GM18867 (cell line): ENCODE data around the gene LLGL2.

Experiments used
- ATAC-seq: cut with Tn5 transposase; IDR thresholded peaks from one replicate; pipeline ENCODE4 v1.9.1; 2021; ENCODE audit warnings: mild to moderate bottlenecking, moderate library complexity; ENCODE audit not compliant: unreplicated experiment

LLGL2 gene

DNA sequence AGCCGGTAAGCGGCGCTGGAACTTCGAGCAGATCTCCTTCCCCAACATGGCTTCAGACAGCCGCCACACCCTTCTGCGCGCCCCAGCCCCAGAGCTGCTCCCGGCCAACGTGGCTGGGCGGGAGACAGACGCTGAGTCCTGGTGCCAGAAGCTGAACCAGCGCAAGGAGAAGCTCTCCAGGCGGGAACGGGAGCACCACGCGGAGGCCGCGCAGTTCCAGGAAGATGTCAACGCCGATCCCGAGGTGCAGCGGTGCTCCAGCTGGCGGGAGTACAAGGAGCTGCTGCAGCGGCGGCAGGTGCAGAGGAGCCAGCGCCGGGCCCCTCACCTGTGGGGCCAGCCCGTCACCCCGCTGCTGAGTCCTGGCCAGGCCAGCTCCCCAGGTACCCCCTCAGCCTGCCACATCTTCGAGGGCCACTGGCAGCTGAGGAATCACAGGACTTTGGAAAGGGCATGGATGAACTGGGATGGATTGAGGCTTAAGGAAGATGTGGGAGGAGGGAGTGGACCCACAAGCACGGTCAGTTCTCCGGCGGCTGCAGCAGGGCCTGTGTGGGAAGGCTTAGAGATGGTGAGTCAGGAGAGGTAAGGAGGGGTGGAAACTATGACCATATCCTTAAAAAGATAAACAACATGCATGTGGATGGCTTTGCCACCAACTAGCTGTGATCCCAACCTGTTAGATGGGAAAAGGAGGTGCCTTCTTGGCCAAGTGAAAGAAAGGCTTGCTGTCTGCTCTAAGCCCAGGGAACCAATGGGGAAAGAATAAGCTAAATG, 3.4 kb upstream of the LLGL2 start:
- ATAC-seq: no peak

DNA sequence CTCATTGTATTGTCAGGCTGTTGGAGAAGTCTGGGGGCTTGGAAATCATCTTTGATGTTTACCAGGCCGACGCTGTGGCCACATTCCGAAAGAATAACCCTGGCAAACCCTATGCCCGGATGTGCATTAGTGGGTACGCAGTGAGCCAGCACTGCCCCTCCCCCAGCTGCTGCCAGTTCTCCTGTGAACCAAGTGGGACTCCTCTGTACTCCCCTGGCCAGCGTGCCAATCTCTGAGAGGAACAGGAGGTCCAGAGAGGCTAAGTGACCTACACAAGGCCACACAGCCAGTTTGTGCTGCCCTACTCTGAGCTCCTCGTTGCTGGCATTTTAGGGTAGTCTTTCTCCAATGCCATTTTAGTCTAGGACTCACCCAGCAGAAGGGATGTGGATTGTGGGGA, 1.9 kb upstream of the LLGL2 start:
- ATAC-seq: no peak

- ATAC-seq: no peak
These were observed 1.1 kb upstream of the LLGL2 start for GRCh38 chr17:75524269-75524969.

DNA sequence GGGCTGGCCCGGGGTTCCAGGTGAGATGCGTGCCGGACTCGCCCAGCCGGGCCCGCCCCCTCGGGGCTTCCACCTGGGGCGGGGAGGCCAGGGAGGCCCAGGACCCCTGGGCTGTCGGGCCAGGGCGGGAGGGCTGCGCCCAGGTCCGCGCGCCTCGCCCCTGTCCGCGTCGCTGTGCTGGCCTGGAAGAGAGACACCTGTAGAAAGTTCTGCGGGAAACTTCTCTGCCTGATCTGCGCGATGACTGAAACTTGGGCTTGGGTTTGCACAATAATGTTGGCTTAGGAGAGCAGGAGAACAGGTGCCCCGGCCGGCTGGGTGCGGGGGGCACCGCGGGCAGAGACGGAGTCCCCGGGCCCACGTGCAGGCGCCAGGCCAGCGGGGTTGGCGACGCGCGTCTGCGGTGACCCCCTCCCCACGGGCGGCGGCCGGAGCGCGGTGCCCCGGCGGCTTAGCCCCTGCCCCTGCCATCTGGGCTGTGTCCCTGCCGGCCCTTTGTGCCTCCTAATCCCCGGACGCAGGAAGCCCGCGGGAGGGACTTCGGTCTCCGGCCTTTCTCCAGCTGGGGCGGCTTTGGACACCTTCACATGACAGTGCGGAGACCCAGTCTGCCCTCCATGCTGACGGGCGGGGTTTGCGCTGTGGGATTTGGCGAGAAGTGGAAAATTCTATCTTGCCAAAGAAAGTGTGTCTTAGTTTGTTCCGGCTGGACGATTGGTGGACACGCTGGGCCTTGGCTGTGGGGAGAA, 483 bp downstream of the LLGL2 start:
- peak; percentile 14 for ATAC-seq

DNA sequence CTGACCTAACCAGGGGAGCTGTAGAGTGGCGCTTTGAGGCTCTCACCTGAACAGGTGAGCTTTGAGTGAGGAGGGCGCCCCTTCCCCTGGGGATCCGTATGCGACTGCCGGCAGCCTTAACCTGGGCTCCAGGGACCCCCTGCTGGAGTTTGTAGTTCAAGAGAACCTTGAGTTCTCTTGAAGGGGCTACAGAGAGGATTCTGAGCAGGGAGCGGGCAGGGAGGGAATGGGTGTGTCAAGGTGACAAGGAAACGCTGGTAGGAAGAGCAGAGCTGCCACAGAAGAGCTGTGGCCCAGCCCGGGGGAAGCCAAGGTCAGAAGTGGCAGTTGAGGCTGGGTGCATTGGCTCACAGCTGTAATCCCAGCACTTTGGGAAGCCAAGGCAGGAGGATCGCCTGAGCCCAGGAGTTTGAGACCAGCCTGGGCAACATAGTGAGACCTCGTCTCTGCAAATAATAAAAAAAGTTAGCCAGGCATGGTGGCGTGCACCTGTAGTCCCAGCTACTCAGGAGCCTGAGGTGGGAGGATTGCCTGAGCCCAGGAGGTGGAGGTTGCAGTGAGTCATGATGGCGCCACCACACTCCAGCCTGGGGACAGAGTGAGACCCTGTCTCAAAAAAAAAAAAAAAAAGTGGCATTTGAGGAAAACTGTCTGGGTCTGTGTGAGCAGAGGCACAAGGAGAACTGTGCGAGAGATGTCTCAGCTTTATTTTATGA, 1.2 kb downstream of the LLGL2 start:
- no peak for ATAC-seq

DNA sequence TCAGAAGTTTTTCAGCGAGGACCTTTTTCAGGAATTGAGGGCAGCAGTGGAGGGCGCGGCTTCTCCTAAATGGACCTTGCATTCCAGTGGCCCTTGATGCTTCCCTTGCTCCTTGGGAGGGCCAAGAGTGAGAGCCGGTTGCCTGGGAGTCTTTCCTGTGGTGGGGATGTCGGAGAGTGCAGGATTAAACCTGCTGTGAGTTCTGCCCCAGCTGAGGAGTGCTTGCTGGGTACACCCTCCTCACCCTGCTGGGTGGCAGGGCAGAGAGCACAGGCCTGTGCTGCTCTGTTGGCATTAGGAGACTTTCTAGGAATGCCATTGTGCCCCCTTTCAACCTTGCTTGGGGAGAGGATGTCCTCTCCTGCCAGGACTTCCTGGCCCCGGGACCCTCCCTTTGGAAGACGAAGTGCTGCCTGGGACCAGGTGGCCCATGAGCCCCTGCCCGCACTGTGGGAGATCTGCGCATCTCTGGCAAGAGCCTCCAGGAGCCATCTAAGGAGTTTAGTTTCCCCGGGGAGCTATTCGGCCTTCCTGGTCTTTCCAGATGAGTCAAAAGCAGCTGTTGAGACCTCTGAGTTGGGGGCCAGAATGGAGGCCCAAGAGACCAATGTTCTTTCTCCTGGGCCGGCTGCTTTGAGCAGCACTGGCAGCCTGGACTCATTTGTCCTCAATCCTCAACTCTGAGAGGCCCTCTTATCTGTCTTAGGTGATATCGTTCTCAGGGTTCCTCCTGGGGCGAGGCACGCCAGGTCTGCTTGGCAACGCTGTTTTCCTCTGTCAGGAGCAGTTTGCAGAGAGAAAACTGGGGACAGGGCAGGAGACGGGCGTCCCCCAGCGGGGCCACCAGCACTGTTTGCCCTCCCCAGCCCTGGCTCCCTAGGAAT, 5.6 kb downstream of the LLGL2 start:
- ATAC-seq: no peak

DNA sequence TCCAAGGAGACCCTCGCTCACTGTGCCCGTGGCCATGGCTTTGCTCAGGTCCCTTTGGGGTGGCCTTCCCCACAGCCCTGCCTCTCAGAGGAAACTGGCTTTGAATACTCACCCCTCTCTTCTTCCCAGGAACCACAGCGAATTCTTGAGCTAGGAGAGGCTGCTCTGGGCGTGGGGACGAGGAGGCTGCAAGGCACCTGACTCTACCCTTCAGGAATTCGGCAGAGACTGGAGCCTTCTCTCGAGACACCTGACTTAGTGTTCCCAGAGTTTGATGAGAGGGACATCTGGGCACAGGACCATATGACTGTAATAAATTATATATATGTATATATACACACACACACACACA, 6.2 kb downstream of the LLGL2 start:
- ATAC-seq: no peak

DNA sequence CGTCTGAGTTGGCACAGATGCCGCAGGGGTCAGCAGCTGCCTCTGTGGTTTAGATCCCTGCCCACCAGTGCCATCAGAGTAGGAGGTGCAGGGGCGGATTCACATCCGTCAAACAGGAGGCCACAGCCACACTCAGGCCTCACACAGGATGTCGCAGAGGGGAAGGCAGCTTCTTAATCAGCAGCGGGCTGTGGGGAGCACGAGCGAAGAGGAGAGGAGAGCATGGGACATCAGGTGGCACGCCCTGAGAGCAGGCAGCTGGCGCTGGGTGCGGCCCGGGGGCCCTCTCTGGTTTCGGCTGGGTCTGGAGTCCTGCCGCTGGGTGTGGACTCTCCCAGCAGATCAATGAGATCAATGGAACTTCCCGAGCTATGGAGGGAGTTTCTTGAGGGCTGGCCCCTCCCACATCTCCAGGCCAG, 9.6 kb downstream of the LLGL2 start:
- peak; percentile 51 for ATAC-seq

DNA sequence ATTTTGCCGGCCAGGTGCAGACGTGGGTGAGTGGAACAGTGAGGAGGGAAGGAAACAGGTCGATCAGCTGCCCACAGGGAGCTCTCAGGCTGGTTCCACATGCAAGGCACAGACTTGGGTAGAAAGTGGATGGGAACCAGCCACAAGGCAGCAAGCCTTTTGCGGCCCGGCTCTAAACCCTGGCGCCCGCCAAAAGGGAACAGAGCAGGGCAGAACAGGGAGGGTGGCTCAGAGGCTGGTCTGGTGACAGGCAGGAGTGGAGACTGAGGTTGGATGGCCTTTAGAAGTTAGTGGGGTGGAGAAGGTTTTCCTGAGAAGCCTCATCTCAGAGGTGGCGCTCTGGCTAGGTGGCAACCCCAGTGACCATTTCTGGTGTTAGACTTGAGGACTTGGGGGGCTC, 10.4 kb downstream of the LLGL2 start:
- no peak for ATAC-seq

- no peak for ATAC-seq
These were observed 10.9 kb downstream of the LLGL2 start for GRCh38 chr17:75536366-75536765.

DNA sequence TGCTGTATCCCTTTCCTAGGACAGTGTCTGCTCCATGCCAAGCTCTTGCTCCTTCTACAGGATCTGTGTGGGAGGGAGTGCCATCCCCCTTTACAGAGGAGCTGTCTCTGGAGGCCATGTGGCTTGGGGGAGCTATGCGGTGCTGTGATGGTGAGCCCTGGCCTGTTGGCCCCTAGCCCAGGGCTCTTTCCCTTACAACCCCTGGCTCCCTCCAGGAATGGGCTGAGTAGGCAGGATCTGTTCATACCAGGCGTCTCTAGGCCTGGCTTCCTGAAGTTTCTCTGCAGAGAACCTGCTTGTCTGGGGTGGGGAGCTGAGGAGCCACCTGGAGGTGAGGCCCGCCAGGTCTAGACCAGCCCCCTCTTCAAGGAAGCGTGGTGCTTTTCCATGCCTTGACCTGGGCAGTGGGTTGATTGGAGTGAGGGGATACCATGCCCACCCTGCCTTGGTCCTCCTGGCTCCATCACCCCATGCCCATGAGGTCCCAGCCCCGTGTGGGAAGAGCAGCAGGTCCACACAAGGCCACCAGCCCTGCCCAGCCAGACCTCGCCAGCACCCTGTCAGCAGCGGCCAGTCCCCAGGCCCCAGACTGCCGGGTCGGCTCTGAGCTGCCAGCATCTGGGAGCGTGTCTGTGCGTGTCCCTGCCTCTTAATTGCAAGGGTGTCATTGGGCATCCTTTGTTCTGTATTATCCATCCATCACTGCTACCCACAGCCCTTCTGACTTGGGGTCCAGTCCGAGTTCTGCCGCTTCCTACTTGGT, 14.7 kb downstream of the LLGL2 start:
- ATAC-seq: no peak

DNA sequence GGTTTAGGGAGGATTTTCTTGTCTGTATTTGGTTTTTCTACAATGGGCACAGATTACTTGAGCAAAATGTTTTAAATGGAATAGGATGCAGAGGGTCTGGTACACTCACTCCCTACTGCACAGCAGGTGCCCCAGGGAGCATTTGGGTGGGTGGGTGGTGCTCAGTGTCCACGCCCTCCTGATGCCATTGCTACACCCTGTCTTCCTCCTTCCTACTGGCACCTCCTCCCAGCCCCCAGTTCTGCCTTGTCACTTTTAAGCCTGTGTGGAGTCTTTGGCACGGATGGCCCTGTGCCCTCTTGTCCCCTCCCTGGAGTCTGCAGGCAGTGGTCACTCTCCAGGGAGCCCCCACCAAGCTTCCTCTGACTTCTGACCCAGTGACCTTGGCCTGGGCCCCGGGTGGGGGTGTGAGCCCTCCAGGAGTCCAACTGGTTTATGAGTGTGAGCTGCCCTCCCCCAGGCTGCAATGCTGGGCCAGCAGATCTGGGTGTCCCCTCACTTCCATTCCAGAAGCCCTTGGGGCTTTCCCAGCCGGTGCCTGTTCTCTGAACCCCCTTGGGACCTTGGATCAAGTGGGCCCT, 15.5 kb downstream of the LLGL2 start:
- ATAC-seq: no peak

- ATAC-seq: no peak
These were observed 16.7 kb downstream of the LLGL2 start for GRCh38 chr17:75542229-75542628.

DNA sequence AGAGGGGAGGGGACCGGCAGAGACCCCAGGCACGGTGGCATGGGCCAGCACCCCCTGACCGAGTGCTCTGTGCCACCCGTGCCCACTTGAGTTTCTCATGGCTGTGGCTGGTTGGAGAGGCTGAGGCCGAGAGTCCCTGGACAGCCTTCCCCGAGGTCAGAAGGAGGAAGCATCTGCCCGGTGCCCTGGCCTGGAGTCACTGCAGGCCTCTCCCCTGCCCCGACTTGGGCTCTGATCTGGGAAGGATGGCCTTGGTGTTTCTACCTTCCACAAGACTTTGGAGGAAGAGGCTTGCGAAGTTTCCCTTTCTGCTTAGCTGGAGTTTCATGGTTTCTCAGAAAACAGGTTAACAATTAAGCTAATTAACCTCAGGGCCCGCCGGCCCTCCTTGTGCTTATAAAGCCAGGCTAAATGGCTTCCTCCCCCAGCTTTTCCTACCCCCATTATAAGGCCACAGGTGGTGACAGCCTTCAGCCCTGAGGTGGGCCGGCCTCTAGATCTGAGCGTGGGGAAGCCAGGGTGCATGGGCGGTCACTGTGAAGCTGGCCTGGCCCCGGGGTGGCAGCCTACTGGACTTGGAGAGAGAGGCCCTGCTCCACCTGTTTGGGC, 17.3 kb downstream of the LLGL2 start:
- ATAC-seq: no peak

DNA sequence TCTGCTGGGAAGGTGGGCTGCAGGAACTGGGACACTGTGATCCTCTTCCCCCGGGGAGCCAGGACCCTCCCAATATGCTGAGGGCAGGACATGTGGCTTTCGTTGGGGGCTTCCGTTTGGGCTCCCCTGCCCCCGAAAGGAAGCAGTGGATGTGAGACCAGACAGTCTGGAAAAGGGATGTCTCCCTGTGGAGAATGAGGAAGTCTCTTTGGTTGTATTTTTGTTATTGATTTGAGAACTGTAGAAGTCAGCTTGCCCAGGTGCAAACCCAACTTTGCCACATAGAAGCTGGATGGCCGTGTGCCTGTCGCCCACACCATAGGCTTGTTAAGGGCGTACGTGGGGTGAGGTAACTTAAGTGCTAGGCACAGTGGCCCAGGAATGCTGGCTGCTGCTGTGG, 18.8 kb downstream of the LLGL2 start:
- ATAC-seq: no peak

- ATAC-seq: no peak
These were observed 20.7 kb downstream of the LLGL2 start for GRCh38 chr17:75546181-75546580.

DNA sequence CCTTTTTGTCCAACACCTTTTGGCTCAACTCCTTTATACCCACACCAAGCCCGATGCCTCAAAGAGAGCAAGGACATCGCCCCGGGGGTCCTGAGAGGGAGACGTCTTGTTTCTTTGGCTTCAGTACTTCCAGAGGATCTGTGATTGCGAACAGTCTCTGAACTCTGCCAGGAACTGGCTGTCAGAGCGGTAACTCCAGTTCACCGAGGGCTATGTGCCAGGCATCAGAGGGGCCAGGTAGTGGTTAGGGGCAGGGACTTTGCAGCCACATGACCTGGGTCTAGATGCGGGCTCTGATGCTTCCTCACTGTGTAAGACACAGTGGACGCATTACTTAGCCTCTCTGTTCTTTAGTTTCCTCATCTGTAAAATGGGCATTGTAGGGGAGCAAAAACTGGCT, 21.6 kb downstream of the LLGL2 start:
- no peak for ATAC-seq

- ATAC-seq: no peak
These were observed 23.3 kb downstream of the LLGL2 start for GRCh38 chr17:75548813-75549212.
